ENCODE data around the gene ASPSCR1. TPM values are rescaled to one million over a fixed set of nuclear protein-coding genes. Genes with fewer than 3 reads are reported as not detected.
A peak's percentile ranks its signal among the peaks of the same experiment; 100 is the strongest.

Gene ASPSCR1
- total RNA-seq, 1 donor from 2014 or later = 55.5 TPM

DNA sequence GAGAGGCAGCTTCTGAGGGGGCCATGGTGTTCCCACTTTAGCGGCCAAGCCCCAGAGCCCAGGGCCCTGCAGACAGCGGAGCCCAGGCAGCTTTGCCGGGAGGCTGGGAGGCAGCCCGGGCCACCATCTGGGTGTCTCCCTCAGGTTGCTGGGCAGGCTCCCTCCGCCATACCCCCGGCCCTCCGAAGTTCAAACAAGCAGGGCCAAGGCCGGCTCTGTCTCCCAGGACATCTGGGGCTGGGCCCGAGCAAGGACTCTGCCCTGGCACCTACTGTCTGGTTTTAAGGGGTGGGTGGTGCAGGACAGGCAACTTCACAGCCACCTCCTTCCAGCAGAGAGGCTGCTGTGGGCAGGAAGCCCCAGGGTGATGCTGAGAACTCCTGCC lies 85.5 kb downstream of the ASPSCR1 start:
- H3K4me3 Mint-ChIP-seq (ENCODE audit: low read depth) = no peak overlapping the region
- TF ChIP-seq, protein P1, sequence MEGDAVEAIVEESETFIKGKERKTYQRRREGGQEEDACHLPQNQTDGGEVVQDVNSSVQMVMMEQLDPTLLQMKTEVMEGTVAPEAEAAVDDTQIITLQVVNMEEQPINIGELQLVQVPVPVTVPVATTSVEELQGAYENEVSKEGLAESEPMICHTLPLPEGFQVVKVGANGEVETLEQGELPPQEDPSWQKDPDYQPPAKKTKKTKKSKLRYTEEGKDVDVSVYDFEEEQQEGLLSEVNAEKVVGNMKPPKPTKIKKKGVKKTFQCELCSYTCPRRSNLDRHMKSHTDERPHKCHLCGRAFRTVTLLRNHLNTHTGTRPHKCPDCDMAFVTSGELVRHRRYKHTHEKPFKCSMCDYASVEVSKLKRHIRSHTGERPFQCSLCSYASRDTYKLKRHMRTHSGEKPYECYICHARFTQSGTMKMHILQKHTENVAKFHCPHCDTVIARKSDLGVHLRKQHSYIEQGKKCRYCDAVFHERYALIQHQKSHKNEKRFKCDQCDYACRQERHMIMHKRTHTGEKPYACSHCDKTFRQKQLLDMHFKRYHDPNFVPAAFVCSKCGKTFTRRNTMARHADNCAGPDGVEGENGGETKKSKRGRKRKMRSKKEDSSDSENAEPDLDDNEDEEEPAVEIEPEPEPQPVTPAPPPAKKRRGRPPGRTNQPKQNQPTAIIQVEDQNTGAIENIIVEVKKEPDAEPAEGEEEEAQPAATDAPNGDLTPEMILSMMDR (IDR thresholded peaks at IDR 0.05; ENCODE audit: unreplicated experiment) = no peak

DNA sequence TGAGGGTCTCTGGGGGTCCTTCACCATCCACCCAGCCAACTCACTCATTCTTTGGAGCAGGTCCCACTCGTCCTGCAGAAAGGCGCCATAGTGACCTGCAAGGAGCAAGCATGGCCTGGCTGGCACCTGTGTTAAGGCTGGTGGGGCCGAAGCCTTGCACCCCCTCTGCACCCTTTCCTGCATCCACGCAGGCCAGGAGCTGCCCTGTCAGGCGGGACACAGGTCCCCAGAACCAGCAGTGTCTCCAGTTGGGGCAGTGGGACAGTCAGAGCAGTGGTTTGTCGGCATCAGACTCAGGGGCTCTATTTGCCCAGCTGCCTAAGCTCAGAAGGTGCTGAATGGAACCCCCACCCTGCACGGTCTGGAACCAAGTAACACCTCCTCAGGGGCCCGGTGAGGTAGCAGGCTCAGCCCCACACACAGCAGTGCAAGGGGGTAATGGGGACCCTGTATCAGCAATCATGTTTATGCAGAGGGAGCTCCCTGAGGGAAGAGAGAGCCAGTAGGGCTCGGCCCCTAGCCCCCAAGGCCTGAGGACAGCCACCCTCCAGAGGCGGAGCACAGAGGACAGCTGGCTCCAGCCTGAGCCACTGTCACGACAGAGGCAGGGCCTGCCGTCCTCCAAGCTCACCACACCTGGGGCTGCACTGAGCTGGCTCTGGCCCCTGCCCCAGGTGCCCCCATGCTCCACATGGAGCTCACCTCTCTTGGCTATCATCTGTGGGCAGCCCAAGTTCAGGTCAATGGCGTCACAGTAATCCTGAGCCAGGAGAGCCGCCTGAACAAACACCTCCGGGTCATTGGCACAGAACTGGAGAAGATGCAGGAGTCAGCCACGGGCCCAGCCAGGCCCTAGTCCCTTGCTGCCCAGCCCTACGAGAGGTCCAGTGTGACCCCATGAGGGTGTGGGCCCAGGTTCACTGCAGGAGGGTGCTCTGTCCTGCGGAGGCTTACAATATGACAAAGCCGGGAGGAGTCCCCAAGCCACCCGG lies 86.3 kb downstream of the ASPSCR1 start:
- Mint-ChIP-seq H3K36me3 (ENCODE audit: insufficient read depth) (peaks cover 2% of the 10 kb centered on the region), H3K27me3 (no peaks in the 10 kb centered on the region), H3K27ac (no peak overlapping the region), H3K4me1 (ENCODE audit: low read depth) (peaks cover 1% of the 10 kb centered on the region), H3K9me3 (ENCODE audit: low read depth) (no peaks in the 10 kb centered on the region), H3K4me3 (ENCODE audit: low read depth) (peak overlapping the region; percentile 65)
- DNase-seq (ENCODE audit: low spot score, unreplicated experiment) = no peak
- TF ChIP-seq, protein P1 (IDR thresholded peaks at IDR 0.05; ENCODE audit: unreplicated experiment) = no peak

More for the DNA sequence above, 85.5 kb downstream of the ASPSCR1 start:
- DNase-seq (ENCODE audit: low spot score, unreplicated experiment) = no peak
- no peak overlapping the region for H3K27ac Mint-ChIP-seq
- H3K36me3 Mint-ChIP-seq (ENCODE audit: insufficient read depth) = peaks cover 2% of the 10 kb centered on the region
- peaks cover 1% of the 10 kb centered on the region for H3K4me1 Mint-ChIP-seq (ENCODE audit: low read depth)
- no peaks in the 10 kb centered on the region for H3K27me3 Mint-ChIP-seq
- H3K9me3 Mint-ChIP-seq (ENCODE audit: low read depth) = no peaks in the 10 kb centered on the region

DNA sequence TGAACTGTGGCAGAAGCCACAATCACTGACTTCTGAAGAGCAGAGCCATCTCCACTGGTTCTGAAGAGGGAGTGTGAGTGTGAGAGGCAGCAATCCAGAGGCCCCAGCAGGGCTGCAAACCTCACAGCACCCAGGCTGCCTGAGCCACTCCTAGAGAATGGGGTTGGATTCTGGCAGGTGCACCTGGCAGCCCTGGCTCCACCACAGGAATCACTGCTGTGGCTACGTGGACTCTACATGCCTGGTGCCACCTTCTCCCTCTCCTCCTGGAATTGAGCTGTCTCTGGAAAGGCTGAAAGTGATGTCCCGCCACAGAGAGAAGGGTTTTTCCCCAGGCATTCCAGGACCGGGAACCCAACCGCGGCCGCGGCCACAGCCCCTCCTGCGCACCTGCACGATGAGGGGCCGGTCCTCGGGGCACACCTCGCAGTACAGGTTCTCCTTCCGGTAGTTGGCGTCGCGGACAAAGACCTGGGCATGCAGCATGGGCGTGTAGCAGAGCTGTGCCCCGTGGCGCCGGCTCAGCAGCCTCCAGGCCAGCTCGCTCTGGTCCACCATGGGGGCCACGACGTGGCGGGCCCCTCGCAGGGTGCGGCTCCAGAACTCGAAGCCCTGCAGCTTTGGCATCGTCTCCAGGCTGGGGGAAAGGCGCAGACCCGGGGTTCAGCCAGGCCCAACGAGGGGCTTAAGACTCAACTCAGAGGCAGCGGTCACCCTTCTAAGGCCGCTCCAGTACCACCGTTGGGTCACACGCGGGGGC lies 87.2 kb downstream of the ASPSCR1 start:
- Mint-ChIP-seq H3K4me1 (ENCODE audit: low read depth) (peaks cover 1% of the 10 kb centered on the region), H3K27ac (no peak overlapping the region), H3K9me3 (ENCODE audit: low read depth) (no peaks in the 10 kb centered on the region), H3K27me3 (no peaks in the 10 kb centered on the region), H3K36me3 (ENCODE audit: insufficient read depth) (peaks cover 2% of the 10 kb centered on the region), H3K4me3 (ENCODE audit: low read depth) (peak overlapping the region; percentile 65)
- TF ChIP-seq, protein P1 (IDR thresholded peaks at IDR 0.05; ENCODE audit: unreplicated experiment) = no peak
- no peak for DNase-seq (ENCODE audit: low spot score, unreplicated experiment)

GRCh38 chr17:82065193-82065637 lies 87.8 kb downstream of the ASPSCR1 start:
- H3K4me1 Mint-ChIP-seq (ENCODE audit: low read depth) = peaks cover 1% of the 10 kb centered on the region
- TF ChIP-seq, protein P1 (IDR thresholded peaks at IDR 0.05; ENCODE audit: unreplicated experiment) = no peak
- H3K27me3 Mint-ChIP-seq = no peaks in the 10 kb centered on the region
- DNase-seq (ENCODE audit: low spot score, unreplicated experiment) = no peak
- no peak overlapping the region for H3K27ac Mint-ChIP-seq
- peak overlapping the region; percentile 65 for H3K4me3 Mint-ChIP-seq (ENCODE audit: low read depth)
- peaks cover under 1% of the 10 kb centered on the region for H3K36me3 Mint-ChIP-seq (ENCODE audit: insufficient read depth)
- no peaks in the 10 kb centered on the region for H3K9me3 Mint-ChIP-seq (ENCODE audit: low read depth)

GRCh38 chr17:82065638-82066303 lies 88.3 kb downstream of the ASPSCR1 start, which contains the start of gene DUS1L:
Gene DUS1L, minus strand, starts transcription at chr17:82065804. Its CDS starts 745 bp downstream, at chr17:82065059.
- TF ChIP-seq, protein P1 (IDR thresholded peaks at IDR 0.05; ENCODE audit: unreplicated experiment) = no peak
- no peaks in the 10 kb centered on the region for H3K36me3 Mint-ChIP-seq (ENCODE audit: insufficient read depth)
- peaks cover 1% of the 10 kb centered on the region for H3K4me1 Mint-ChIP-seq (ENCODE audit: low read depth)
- H3K9me3 Mint-ChIP-seq (ENCODE audit: low read depth) = no peaks in the 10 kb centered on the region
- H3K27me3 Mint-ChIP-seq = peaks cover 4% of the 10 kb centered on the region
- H3K4me3 Mint-ChIP-seq (ENCODE audit: low read depth) = peak within 1 kb of the TSS; percentile 76
- DNase-seq (ENCODE audit: low spot score, unreplicated experiment) = peak; percentile 40
- H3K27ac Mint-ChIP-seq = peak within 1 kb of the TSS; percentile 92

Measured in progenitor cell of endocrine pancreas (in vitro differentiated cells).